Measurements from ENCODE around the gene ASCC3. TPM values are rescaled to one million over a fixed set of nuclear protein-coding genes. Genes with fewer than 3 reads are reported as not detected.

ASCC3 gene
- total RNA-seq, 1 experiment from 2014 or later: 40.5 TPM

GRCh38 chr6:100512203-100512862 lies 368.8 kb downstream of the ASCC3 start:
- no TSS peak for BruUV-seq (replicated peaks)
- Histone ChIP-seq H2AFZ (ENCODE audit: low read depth, low read length, poor library complexity, severe bottlenecking) (no peak overlapping the region), H3K4me1 (ENCODE audit: control insufficient read depth in 1 of 2, insufficient read depth in 2 of 2, low read length in 2 of 2) (peaks cover 0 to 10% of the 10 kb centered on the region in 2 experiments; a peak in 2 of 4 replicates), H3K4me3 (replicated peaks in 1 of 2; ENCODE audit: low read depth in 1 of 2, low read length in 2 of 2) (no peak overlapping the region), H3K9me3 (ENCODE audit: control insufficient read depth in 1 of 2, insufficient read depth in 1 of 2, low read depth in 1 of 2, low read length in 2 of 2) (no peaks in the 10 kb centered on the region), H3K9ac (ENCODE audit: low read length) (no peak overlapping the region), H3K27ac (ENCODE audit: low read depth, low read length) (no peak overlapping the region), H3K4me2 (ENCODE audit: low read length) (peak overlapping the region; percentile 17; the same call in 1 of the 2 replicates), H3K79me2 (ENCODE audit: insufficient read depth, low read length) (no peaks in the 10 kb centered on the region), H3K36me3 (ENCODE audit: control insufficient read depth in 1 of 2, insufficient read depth in 2 of 2, low read length in 2 of 2) (no peaks in the 10 kb centered on the region; a peak in 1 of 4 replicates), H3K27me3 (ENCODE audit: insufficient read depth, low read length) (no peaks in the 10 kb centered on the region), H4K20me1 (ENCODE audit: insufficient read depth) (no peaks in the 10 kb centered on the region), H3K9me2 (ENCODE audit: insufficient read depth) (no peaks in the 10 kb centered on the region)
- DNase-seq (ENCODE audit: low read depth, low spot score) (no peak), ATAC-seq (peak; percentile 49; the same call in 1 of the 2 replicates)
- ChIA-PET CTCF (no interaction called here), RAD21 (ENCODE audit: low non-redundant PET in 1 of 2, low total read pairs in 2 of 2, uncharacterized antibody in 2 of 2, unreplicated experiment in 2 of 2) (no interaction called here), POLR2A (no interaction called here)
- intact Hi-C loops (cut with micrococcal nuclease): no loop called here
- TF ChIP-seq MAX (IDR thresholded peaks at IDR 0.05) (no peak), FOSL1 (IDR thresholded peaks at IDR 0.05; ENCODE audit: low read depth) (0 out of 2 replicates have a peak, but pooled peaks have one; percentile 11), CBX3 (IDR thresholded peaks at IDR 0.05; ENCODE audit: low read depth) (no peak)

- Histone ChIP-seq H3K4me3 (replicated peaks in 1 of 2; ENCODE audit: low read depth in 1 of 2, low read length in 2 of 2) (no peak overlapping the region), H3K9ac (ENCODE audit: low read length) (no peak overlapping the region), H2AFZ (ENCODE audit: low read depth, low read length, poor library complexity, severe bottlenecking) (no peak overlapping the region), H3K9me2 (ENCODE audit: insufficient read depth) (no peaks in the 10 kb centered on the region), H3K4me2 (ENCODE audit: low read length) (no peak overlapping the region), H3K9me3 (ENCODE audit: control insufficient read depth in 1 of 2, insufficient read depth in 1 of 2, low read depth in 1 of 2, low read length in 2 of 2) (no peaks in the 10 kb centered on the region), H4K20me1 (ENCODE audit: insufficient read depth) (no peaks in the 10 kb centered on the region), H3K36me3 (ENCODE audit: control insufficient read depth in 1 of 2, insufficient read depth in 2 of 2, low read length in 2 of 2) (no peaks in the 10 kb centered on the region), H3K27ac (ENCODE audit: low read depth, low read length) (no peak overlapping the region), H3K4me1 (ENCODE audit: control insufficient read depth in 1 of 2, insufficient read depth in 2 of 2, low read length in 2 of 2) (peaks cover 7 to 34% of the 10 kb centered on the region in 2 experiments), H3K79me2 (ENCODE audit: insufficient read depth, low read length) (no peaks in the 10 kb centered on the region), H3K27me3 (ENCODE audit: insufficient read depth, low read length) (no peaks in the 10 kb centered on the region)
- BruUV-seq (replicated peaks): no TSS peak
- CTCF ChIA-PET: no interaction called here
- ATAC-seq (no peak), DNase-seq (ENCODE audit: low read depth, low spot score) (no peak)
- POLR2A ChIA-PET: no interaction called here
- intact Hi-C loops (cut with micrococcal nuclease): no loop called here
- TF ChIP-seq YY1 (IDR thresholded peaks at IDR 0.05; ENCODE audit: extremely low read depth, insufficient replicate concordance, low read depth, low read length) (no peak), ELF1 (IDR thresholded peaks at IDR 0.05; ENCODE audit: borderline replicate concordance, low read depth) (no peak), CBX3 (IDR thresholded peaks at IDR 0.05; ENCODE audit: low read depth) (no peak), MAX (IDR thresholded peaks at IDR 0.05) (no peak), POLR2A (IDR thresholded peaks at IDR 0.05; ENCODE audit: borderline replicate concordance, extremely low read depth, insufficient read depth, insufficient read length) (no peak), JUND (IDR thresholded peaks at IDR 0.05) (no peak)
- TF ChIP-seq, protein P1, sequence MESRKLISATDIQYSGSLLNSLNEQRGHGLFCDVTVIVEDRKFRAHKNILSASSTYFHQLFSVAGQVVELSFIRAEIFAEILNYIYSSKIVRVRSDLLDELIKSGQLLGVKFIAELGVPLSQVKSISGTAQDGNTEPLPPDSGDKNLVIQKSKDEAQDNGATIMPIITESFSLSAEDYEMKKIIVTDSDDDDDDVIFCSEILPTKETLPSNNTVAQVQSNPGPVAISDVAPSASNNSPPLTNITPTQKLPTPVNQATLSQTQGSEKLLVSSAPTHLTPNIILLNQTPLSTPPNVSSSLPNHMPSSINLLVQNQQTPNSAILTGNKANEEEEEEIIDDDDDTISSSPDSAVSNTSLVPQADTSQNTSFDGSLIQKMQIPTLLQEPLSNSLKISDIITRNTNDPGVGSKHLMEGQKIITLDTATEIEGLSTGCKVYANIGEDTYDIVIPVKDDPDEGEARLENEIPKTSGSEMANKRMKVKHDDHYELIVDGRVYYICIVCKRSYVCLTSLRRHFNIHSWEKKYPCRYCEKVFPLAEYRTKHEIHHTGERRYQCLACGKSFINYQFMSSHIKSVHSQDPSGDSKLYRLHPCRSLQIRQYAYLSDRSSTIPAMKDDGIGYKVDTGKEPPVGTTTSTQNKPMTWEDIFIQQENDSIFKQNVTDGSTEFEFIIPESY (IDR thresholded peaks at IDR 0.05; ENCODE audit: extremely low read depth, insufficient replicate concordance, low read length): no peak
- TF ChIP-seq, protein P2, sequence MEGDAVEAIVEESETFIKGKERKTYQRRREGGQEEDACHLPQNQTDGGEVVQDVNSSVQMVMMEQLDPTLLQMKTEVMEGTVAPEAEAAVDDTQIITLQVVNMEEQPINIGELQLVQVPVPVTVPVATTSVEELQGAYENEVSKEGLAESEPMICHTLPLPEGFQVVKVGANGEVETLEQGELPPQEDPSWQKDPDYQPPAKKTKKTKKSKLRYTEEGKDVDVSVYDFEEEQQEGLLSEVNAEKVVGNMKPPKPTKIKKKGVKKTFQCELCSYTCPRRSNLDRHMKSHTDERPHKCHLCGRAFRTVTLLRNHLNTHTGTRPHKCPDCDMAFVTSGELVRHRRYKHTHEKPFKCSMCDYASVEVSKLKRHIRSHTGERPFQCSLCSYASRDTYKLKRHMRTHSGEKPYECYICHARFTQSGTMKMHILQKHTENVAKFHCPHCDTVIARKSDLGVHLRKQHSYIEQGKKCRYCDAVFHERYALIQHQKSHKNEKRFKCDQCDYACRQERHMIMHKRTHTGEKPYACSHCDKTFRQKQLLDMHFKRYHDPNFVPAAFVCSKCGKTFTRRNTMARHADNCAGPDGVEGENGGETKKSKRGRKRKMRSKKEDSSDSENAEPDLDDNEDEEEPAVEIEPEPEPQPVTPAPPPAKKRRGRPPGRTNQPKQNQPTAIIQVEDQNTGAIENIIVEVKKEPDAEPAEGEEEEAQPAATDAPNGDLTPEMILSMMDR (IDR thresholded peaks at IDR 0.05 in 2 of 3, conservative IDR thresholded peaks at IDR 0.05 in 1 of 3; ENCODE audit: borderline replicate concordance in 1 of 3, insufficient read depth in 1 of 3, low read depth in 2 of 3, low read length in 2 of 3): no peak
- RAD21 ChIA-PET (ENCODE audit: low non-redundant PET in 1 of 2, low total read pairs in 2 of 2, uncharacterized antibody in 2 of 2, unreplicated experiment in 2 of 2): no interaction called here
Observed at GRCh38 chr6:100509101-100509500, 372.0 kb downstream of the ASCC3 start.

All from HCT116 (cell line).